GM21367 (cell line): ENCODE results near the gene TEX264.

ENCODE experiments used
- ATAC-seq: cut with Tn5 transposase; IDR thresholded peaks from one replicate; pipeline ENCODE4 v1.9.1; 2021; ENCODE audit not compliant: unreplicated experiment

The TEX264 gene

DNA sequence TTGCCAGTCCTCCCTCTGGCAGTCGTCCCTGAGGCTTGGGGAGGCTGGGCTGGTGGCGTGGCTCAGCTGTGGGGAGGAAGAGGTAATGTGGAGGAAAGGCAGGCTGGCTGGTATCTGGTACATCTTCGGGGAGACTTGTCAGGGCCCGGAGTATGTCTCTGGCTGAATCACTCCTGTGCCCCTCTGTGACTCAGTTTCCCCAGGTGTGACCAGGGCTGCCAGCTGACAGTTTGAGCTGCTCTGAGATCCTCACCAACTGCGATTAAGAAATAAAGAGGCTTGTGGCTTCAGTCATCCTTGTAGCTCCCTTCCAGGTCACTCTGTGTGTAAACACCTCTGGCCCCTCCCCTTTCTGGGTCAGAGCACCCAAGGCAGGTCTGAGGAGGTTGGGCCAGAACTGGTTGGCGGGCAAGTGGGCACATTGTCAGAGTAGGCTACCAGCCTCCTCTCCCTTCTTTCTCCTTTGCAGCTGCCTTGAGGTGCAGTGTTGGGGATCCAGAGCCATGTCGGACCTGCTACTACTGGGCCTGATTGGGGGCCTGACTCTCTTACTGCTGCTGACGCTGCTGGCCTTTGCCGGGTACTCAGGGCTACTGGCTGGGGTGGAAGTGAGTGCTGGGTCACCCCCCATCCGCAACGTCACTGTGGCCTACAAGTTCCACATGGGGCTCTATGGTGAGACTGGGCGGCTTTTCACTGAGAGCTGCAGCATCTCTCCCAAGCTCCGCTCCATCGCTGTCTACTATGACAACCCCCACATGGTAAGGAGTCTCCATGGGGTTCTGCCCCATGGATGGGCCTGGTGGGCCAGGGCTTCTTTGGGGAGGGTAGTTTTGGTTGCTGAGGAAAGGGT lies 3.0 kb downstream of the TEX264 start:
- ATAC-seq = no peak

GRCh38 chr3:51675201-51675611 lies 4.2 kb downstream of the TEX264 start:
- ATAC-seq = no peak

DNA sequence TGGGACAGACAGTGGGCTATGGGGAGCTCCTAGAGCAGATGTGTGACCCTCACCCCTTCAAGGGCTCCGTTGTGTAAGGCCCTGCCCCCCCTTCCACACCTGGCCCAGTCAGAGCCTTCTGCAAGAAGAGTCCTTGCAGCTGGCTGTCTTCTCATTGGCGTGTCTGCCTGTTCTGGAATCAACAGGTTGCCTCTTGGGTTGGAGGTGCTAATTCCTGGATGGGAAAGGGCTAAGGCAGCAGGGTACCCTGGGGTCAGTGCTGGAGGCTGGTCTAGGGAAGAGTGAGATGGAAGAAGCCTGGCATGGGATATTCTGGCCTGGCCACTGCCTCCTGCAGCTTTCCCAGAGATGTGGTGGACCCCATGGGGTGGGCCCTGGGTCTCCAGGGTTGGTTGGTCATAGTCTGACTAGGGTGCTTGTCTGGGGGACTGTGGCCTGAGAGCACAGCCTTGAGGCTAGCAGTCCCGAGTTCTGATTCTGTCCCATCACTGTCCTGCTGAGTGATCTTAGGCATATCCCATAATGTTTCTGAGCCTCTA lies 5.1 kb downstream of the TEX264 start:
- no peak for ATAC-seq

DNA sequence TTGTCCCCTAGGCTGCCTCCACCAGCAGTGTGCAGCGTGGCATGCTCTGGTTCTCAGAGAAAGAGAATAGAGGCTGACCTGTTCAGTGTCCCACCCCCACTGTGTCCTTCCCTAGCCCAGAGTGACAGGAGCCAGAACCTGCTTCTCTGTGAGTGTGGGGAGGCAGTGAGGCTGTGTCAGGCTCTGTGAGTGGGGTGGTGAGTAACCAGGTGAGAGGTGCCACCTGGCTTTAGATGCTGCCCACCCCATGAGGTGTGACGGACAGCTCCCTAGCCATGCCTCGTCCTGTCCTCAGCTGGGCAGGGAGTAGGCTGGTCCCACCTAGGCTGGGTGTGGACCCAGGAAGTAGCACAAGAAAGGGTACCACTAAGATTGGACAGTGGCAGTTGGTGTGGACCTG lies 6.3 kb downstream of the TEX264 start:
- ATAC-seq = no peak

DNA sequence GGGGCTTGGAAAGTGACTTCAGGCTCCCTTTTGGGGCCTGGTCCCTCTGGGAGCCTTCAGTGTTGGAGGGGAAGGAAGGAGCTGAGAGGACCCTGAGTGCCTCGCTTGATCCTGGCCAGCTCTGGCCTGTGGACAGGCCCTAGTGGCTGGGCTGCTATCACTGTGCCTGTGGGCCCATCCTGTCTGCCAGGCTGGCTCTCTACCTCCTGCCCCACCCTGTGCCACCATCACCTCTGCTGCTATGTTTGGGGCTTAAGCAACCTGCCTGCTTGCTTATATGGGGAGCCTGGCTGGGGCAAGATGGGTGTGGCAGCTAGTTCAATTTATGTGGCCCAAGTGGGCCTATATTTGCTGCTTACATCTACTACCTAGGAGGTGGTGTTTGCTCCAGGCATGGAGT lies 7.1 kb downstream of the TEX264 start:
- ATAC-seq = no peak

DNA sequence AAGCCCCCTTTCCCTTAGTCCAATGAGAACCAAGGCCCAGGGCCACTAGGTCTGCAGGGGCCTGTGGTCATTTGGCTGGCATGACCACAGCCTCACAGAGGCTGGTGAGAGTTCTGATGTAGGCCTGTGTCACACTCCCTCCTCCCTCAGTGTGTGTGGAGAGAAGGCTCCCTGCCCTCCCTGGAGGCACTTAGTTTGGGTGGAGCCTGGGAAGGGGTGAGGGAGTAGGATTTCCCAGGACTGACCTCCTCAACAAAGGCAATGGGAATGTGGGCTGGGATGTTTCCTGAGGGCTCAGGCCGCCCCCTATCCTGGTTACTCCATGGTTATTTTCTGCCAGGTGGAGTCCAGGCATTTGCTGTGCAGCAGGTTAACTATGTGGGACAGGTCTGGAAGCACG lies 7.6 kb downstream of the TEX264 start:
- ATAC-seq = no peak

- no peak for ATAC-seq
These were observed 8.3 kb downstream of the TEX264 start for GRCh38 chr3:51679318-51679717.

- no peak for ATAC-seq
These were observed 8.7 kb downstream of the TEX264 start for GRCh38 chr3:51679777-51680176.

DNA sequence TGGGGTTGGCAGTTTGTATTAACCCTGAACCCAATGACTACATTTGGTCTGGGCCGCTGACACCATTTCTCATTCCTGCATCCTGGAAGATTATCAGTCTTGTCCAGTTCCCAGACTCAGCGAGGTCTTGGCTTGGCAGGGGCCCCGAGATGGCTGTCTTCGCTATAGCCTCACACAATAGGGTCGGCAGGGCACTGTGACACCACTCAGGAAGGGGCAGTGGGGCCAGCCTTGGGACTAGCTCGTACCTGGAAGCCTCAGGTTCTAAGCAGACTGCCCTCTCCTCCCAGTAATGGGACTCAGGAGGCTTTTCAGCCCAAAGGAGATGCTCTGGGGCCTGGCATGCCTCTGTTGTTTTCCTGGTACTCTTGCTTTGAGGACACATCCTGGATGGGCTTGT lies 9.1 kb downstream of the TEX264 start:
- ATAC-seq = no peak

DNA sequence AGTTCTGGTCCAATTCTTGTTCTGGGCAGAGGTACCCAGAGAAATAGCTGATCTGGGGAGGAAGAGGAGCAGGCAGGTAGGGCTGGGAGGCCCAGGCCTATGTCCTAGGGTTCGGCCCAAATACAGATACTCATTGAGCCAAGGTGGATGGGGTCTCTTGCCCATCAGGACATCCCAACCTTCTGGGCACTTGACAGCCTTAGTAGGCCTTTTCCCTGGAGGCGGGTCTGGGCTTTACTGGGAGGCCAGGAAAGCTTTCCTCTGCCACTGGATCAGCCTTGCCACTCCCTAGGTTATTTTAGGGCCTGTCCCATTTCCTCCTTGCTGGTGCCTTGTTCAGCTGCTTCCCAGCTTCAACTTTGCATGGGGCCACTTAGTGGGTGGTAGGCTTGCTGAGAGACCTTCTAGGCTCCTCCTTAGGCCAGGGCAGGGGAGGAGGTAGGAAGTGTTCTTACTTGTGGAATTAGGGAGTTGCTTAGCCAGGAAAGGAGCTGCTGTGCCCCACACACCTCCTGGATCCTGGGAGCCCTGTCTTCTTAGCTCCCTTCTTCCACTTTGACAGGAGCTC lies 9.7 kb downstream of the TEX264 start:
- ATAC-seq = no peak

- ATAC-seq = no peak
These were observed 10.4 kb downstream of the TEX264 start for GRCh38 chr3:51681453-51681852.

- peak; percentile 80 for ATAC-seq
These were observed 11.0 kb downstream of the TEX264 start for GRCh38 chr3:51682079-51682478.

DNA sequence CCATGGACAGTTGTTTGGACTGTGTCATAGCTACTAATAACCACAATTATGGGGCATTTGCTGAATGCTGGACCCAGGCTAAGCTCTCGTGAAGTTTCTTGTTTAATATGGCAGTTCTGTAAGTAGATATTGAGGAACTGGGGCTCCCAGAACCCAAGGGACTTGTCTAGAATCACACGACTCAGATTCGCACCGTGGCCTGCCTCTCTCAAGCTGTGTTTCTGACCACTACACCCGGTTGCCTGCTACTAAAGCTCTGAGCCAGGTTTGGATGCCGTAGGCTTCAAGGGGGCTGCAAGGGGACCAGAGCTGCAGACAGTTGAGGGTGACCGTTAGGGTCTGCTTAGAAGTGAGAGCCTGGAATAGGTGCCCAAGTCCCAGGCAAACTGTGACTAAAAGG lies 11.5 kb downstream of the TEX264 start:
- ATAC-seq = no peak

DNA sequence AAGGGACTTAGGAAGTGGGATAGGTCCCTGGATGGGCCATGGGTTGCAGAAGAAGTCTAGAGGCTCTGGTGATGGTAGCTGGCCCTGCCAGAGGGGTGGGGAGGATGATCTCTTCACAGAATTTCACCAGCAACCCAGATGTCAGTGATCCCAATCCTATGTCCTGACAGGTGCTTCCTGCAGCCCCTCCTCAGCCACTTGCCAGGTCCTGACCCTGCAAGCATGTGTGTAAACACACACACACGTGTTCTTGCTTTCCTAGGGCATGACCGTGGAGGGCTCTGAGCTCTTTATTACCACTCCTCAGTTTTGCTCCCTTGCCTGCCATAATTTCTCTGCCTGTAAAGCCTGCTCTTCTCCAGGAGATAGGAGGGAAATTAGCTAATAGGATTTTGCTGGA lies 12.5 kb downstream of the TEX264 start:
- no peak for ATAC-seq

GRCh38 chr3:51684971-51685751 lies 14.1 kb downstream of the TEX264 start:
- no peak for ATAC-seq

- ATAC-seq = no peak
These were observed 15.0 kb downstream of the TEX264 start for GRCh38 chr3:51686056-51686455.

GRCh38 chr3:51686512-51687215 lies 15.6 kb downstream of the TEX264 start:
- ATAC-seq = no peak

GRCh38 chr3:51687431-51688205 lies 16.6 kb downstream of the TEX264 start:
- no peak for ATAC-seq

DNA sequence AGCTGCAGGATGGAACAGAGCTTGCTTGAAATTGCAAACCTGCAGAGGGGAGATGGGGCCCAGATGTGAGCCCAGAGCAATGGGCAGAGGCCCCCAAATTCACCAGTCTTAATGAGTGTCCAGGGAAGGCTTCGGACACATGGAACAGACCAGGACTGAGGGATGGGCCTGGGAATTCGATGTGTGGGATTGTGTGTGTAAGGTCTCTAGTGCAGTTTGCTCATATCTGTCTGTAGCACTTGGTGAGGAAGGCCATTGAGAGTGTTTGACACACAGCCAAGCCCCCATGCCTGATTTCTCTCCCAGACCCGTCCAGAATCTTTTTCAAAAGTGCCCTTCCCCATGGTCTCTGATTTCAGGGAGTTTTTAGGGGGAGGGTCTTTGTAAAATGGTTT lies 17.2 kb downstream of the TEX264 start:
- ATAC-seq = no peak

- ATAC-seq = no peak
These were observed 20.0 kb downstream of the TEX264 start for GRCh38 chr3:51691021-51691420.
